Measurements from ENCODE around the gene TOM1. TPM values are rescaled to one million over a fixed set of nuclear protein-coding genes. Genes with fewer than 3 reads are reported as not detected.
A peak's percentile ranks its signal among the peaks of the same experiment; 100 is the strongest.

Gene TOM1
- total and polyA plus RNA-seq, 2 of the 13 experiments (the other 11 are each of a cell fraction or from before 2014, with no cell fraction given), result 30.8 to 87.3 TPM

DNA sequence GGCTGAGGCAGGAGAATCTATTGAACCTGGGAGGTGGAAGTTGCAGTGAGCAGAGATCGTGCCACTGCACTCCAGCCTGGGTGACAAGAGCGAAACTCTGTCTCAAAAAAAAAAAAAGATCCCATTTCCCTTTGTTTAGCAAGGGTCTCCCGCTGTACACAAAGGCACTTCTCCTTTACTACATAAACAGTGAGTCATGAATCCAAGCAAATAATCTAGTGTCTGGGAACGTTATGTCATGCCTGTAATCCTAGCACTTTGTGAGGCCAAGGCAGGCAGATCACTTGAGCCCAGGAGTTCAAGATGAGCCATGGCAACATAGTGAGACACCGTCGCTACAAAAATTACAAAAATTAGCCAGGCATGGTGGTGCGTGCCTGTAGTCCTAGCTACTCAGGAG, 64.5 kb downstream of the TOM1 start (continued):
- TF ChIP-seq NR2F1 (CRISPR knock-in tag; IDR thresholded peaks at IDR 0.05), result peak in 1 of 2 experiments; percentile 37; a peak in 1 of 4 replicates
- peak; percentile 59 for TF ChIP-seq PAXIP1 (CRISPR knock-in tag; conservative IDR thresholded peaks at IDR 0.05)
- TF ChIP-seq GATAD2A (CRISPR knock-in tag; IDR thresholded peaks at IDR 0.05), result peak; percentile 91
- TF ChIP-seq THAP11 (CRISPR knock-in tag; IDR thresholded peaks at IDR 0.05), result 0 out of 2 replicates have a peak, but pooled peaks have one; percentile 34
- TF ChIP-seq, protein P1, sequence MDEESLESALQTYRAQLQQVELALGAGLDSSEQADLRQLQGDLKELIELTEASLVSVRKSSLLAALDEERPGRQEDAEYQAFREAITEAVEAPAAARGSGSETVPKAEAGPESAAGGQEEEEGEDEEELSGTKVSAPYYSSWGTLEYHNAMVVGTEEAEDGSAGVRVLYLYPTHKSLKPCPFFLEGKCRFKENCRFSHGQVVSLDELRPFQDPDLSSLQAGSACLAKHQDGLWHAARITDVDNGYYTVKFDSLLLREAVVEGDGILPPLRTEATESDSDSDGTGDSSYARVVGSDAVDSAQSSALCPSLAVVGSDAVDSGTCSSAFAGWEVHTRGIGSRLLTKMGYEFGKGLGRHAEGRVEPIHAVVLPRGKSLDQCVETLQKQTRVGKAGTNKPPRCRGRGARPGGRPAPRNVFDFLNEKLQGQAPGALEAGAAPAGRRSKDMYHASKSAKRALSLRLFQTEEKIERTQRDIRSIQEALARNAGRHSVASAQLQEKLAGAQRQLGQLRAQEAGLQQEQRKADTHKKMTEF (CRISPR knock-in tag; IDR thresholded peaks at IDR 0.05), result peak; percentile 79
- peak; percentile 90; the same call in 1 of the 2 replicates for TF ChIP-seq SOX5 (CRISPR knock-in tag; IDR thresholded peaks at IDR 0.05; ENCODE audit: borderline replicate concordance)
- TF ChIP-seq THRA (CRISPR knock-in tag; IDR thresholded peaks at IDR 0.05; ENCODE audit: borderline replicate concordance), result peak; percentile 73; the same call in 1 of the 2 replicates
- TF ChIP-seq SPEN (CRISPR knock-in tag; IDR thresholded peaks at IDR 0.05; ENCODE audit: low read depth), result 0 out of 2 replicates have a peak, but pooled peaks have one; percentile 16
- TF ChIP-seq, protein P2, sequence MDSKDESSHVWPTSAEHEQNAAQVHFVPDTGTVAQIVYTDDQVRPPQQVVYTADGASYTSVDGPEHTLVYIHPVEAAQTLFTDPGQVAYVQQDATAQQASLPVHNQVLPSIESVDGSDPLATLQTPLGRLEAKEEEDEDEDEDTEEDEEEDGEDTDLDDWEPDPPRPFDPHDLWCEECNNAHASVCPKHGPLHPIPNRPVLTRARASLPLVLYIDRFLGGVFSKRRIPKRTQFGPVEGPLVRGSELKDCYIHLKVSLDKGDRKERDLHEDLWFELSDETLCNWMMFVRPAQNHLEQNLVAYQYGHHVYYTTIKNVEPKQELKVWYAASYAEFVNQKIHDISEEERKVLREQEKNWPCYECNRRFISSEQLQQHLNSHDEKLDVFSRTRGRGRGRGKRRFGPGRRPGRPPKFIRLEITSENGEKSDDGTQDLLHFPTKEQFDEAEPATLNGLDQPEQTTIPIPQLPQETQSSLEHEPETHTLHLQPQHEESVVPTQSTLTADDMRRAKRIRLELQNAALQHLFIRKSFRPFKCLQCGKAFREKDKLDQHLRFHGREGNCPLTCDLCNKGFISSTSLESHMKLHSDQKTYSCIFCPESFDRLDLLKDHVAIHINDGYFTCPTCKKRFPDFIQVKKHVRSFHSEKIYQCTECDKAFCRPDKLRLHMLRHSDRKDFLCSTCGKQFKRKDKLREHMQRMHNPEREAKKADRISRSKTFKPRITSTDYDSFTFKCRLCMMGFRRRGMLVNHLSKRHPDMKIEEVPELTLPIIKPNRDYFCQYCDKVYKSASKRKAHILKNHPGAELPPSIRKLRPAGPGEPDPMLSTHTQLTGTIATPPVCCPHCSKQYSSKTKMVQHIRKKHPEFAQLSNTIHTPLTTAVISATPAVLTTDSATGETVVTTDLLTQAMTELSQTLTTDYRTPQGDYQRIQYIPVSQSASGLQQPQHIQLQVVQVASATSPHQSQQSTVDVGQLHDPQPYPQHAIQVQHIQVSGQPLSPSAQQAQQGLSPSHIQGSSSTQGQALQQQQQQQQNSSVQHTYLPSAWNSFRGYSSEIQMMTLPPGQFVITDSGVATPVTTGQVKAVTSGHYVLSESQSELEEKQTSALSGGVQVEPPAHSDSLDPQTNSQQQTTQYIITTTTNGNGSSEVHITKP (CRISPR knock-in tag; IDR thresholded peaks at IDR 0.05; ENCODE audit: low read depth), result peak; percentile 56; the same call in 1 of the 2 replicates
- TF ChIP-seq, protein P3, sequence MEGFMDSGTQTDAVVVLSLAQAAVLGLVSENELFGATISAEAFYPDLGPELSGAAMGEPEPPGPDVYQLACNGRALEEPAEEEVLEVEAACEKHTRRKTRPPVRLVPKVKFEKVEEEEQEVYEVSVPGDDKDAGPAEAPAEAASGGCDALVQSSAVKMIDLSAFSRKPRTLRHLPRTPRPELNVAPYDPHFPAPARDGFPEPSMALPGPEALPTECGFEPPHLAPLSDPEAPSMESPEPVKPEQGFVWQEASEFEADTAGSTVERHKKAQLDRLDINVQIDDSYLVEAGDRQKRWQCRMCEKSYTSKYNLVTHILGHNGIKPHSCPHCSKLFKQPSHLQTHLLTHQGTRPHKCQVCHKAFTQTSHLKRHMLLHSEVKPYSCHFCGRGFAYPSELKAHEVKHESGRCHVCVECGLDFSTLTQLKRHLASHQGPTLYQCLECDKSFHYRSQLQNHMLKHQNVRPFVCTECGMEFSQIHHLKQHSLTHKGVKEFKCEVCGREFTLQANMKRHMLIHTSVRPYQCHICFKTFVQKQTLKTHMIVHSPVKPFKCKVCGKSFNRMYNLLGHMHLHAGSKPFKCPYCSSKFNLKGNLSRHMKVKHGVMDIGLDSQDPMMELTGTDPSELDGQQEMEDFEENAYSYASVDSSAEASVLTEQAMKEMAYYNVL (CRISPR knock-in tag; IDR thresholded peaks at IDR 0.05; ENCODE audit: borderline replicate concordance), result peak; percentile 68; the same call in 1 of the 2 replicates
- peak; percentile 83 for TF ChIP-seq JUN (CRISPR knock-in tag; IDR thresholded peaks at IDR 0.05)
- 0 out of 2 replicates have a peak, but pooled peaks have one; percentile 9 for TF ChIP-seq NR2F6 (IDR thresholded peaks at IDR 0.05)
- TF ChIP-seq NR2F6 (CRISPR knock-in tag; IDR thresholded peaks at IDR 0.05), result peak; percentile 53; the same call in 1 of the 2 replicates
- TF ChIP-seq, protein P4, sequence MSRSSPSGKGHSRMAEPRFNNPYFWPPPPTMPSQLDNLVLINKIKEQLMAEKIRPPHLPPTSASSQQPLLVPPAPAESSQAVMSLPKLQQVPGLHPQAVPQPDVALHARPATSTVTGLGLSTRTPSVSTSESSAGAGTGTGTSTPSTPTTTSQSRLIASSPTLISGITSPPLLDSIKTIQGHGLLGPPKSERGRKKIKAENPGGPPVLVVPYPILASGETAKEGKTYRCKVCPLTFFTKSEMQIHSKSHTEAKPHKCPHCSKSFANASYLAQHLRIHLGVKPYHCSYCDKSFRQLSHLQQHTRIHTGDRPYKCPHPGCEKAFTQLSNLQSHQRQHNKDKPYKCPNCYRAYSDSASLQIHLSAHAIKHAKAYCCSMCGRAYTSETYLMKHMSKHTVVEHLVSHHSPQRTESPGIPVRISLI (CRISPR knock-in tag; IDR thresholded peaks at IDR 0.05; ENCODE audit: borderline replicate concordance), result peak; percentile 92
- TF ChIP-seq FOSL2 (CRISPR knock-in tag; IDR thresholded peaks at IDR 0.05), result peak; percentile 98
